H1 (cell line): Measurements from ENCODE around the gene CLPTM1L. TPM values are rescaled to one million over a fixed set of nuclear protein-coding genes. Genes with fewer than 3 reads are reported as not detected.

Experiments
- CTCF ChIA-PET: fragments of 300-600 bp; sonication (Branson Sonifier 250); formaldehyde crosslinking; loops from one replicate; lab custom pipeline; 2021; ENCODE audit not compliant: partially characterized antibody; lab: Charles Lee
- POLR2A ChIA-PET: fragments of 300-600 bp; sonication (Branson Sonifier 250); formaldehyde crosslinking; loops from one replicate; lab custom pipeline; 2021; ENCODE audit warnings: inconsistent platforms; ENCODE audit not compliant: partially characterized antibody; lab: Charles Lee
- DNase-seq, 2 experiments: peaks; one replicate each; pipeline versions ENCODE4 v3.0.0 to v3.0.0-alpha.2; 2010 to 2022; ENCODE audit warnings: low spot score in 2 of 2, low read depth in 1 of 2, mixed read lengths in 1 of 2
- FAIRE-seq: peaks from 2 replicates; lab custom pipeline; 2011; peaks lifted over from hg19 to GRCh38; lab: Jason Lieb, UNC
- H2AFZ ChIP-seq: 2 replicates; pipeline ENCODE4 v1.8.1; 2012; ENCODE audit warnings: low read length, inconsistent platforms
- H2AK5ac ChIP-seq: 2 replicates; pipeline ENCODE4 v1.6.1; 2013; ENCODE audit warnings: low read depth, low read length
- H2BK120ac ChIP-seq: replicated peaks from 2 replicates; pipeline ENCODE3; 2013; ENCODE audit warnings: low read depth, low read length, inconsistent platforms
- H2BK12ac ChIP-seq: 2 replicates; pipeline ENCODE4 v1.6.1; 2013; ENCODE audit warnings: low read depth, low read length
- H2BK15ac ChIP-seq: 2 replicates; pipeline ENCODE4 v1.6.1; 2013; ENCODE audit warnings: low read length
- H2BK20ac ChIP-seq: 2 replicates; pipeline ENCODE4 v1.6.1; 2013; ENCODE audit warnings: low read length
- H2BK5ac ChIP-seq: 2 replicates; pipeline ENCODE4 v1.6.1; 2013; ENCODE audit warnings: low read depth, low read length
- H3K14ac ChIP-seq: 2 replicates; pipeline ENCODE4 v1.6.1; 2013; ENCODE audit warnings: inconsistent platforms; ENCODE audit not compliant: insufficient read length
- H3K18ac ChIP-seq: 2 replicates; pipeline ENCODE4 v1.6.1; 2013; ENCODE audit warnings: low read length; ENCODE audit errors: extremely low read depth
- H3K23ac ChIP-seq: 2 replicates; pipeline ENCODE4 v1.6.1; 2013; ENCODE audit warnings: inconsistent platforms; ENCODE audit not compliant: insufficient read length
- H3K23me2 ChIP-seq: 2 replicates; pipeline ENCODE4 v1.6.1; 2013; ENCODE audit warnings: low read depth, low read length
- H3K27ac ChIP-seq: 2 replicates; pipeline ENCODE4 v1.6.1; 2011; ENCODE audit warnings: low read depth, low read length, inconsistent platforms
- H3K27me3 ChIP-seq, 4 experiments: replicated peaks in 1 of 4; 1 replicate in 1 of 4; 2 replicates in 3 of 4; pipeline versions ENCODE4 v1.6.1 to v1.8.1; 2011 to 2013; ENCODE audit warnings: low read length in 3 of 4, mild to moderate bottlenecking in 3 of 4, inconsistent platforms in 2 of 4, mixed read lengths in 2 of 4, moderate library complexity in 1 of 4; ENCODE audit not compliant: control insufficient read depth in 3 of 4, insufficient read depth in 3 of 4; ENCODE audit errors: extremely low read depth in 1 of 4
- H3K36me3 ChIP-seq, 4 experiments: 2 replicates each; pipeline versions ENCODE4 v1.6.1 to v1.8.1; 2011 to 2013; ENCODE audit warnings: mild to moderate bottlenecking in 4 of 4, low read length in 3 of 4, moderate library complexity in 2 of 4, control low read depth in 1 of 4, inconsistent platforms in 1 of 4; ENCODE audit not compliant: insufficient read depth in 4 of 4, control insufficient read depth in 2 of 4
- H3K4ac ChIP-seq: replicated peaks from 2 replicates; pipeline ENCODE3; 2013; ENCODE audit warnings: low read length, low read depth, mixed read lengths, inconsistent platforms; ENCODE audit not compliant: insufficient read length
- H3K4me1 ChIP-seq, 4 experiments: replicated peaks in 1 of 4; 1 replicate in 1 of 4; 2 replicates in 3 of 4; pipeline versions ENCODE4 v1.6.1 to v1.8.1; 2011 to 2013; ENCODE audit warnings: low read length in 3 of 4, inconsistent platforms in 2 of 4, mixed read lengths in 1 of 4; ENCODE audit not compliant: insufficient read depth in 4 of 4, control insufficient read depth in 3 of 4
- H3K4me2 ChIP-seq, 2 experiments: 2 replicates each; pipeline versions ENCODE4 v1.6.1 to v1.8.1; 2011 to 2013; ENCODE audit warnings: low read depth in 2 of 2, low read length in 2 of 2, control low read depth in 1 of 2, inconsistent platforms in 1 of 2, mild to moderate bottlenecking in 1 of 2; ENCODE audit not compliant: insufficient read depth in 1 of 2
- H3K4me3 ChIP-seq, 4 experiments: fragments of 200-600, 300-600 bp in 1 of 4; sonication (generic), shearing (Covaris generic), sonication (Bioruptor Twin) in 1 of 4; 2 replicates each; pipeline versions ENCODE4 v1.5.1 to v1.8.1; 2011 to 2016; ENCODE audit warnings: low read length in 4 of 4, low read depth in 3 of 4, control low read depth in 2 of 4, inconsistent platforms in 2 of 4, mild to moderate bottlenecking in 2 of 4, mixed read lengths in 1 of 4, moderate library complexity in 1 of 4; ENCODE audit not compliant: insufficient read depth in 2 of 4; ENCODE audit errors: extremely low read depth in 1 of 4
- H3K56ac ChIP-seq: replicated peaks from 2 replicates; pipeline ENCODE3; 2013; ENCODE audit warnings: low read depth, mild to moderate bottlenecking, mixed read lengths, low read length, inconsistent platforms; ENCODE audit not compliant: insufficient read length
- H3K79me1 ChIP-seq: 2 replicates; pipeline ENCODE4 v1.6.1; 2013; ENCODE audit warnings: low read depth, low read length, control low read depth
- H3K79me2 ChIP-seq, 2 experiments: 2 replicates each; pipeline versions ENCODE4 v1.6.1 to v1.8.1; 2012 to 2013; ENCODE audit warnings: low read length in 2 of 2, mild to moderate bottlenecking in 2 of 2, inconsistent platforms in 1 of 2; ENCODE audit not compliant: insufficient read depth in 2 of 2, control insufficient read depth in 1 of 2
- H3K9ac ChIP-seq, 4 experiments: replicated peaks in 1 of 4; 1 replicate in 1 of 4; 2 replicates in 3 of 4; pipeline versions ENCODE4 v1.6.1 to v1.8.1; 2011 to 2013; ENCODE audit warnings: low read depth in 3 of 4, low read length in 3 of 4, control low read depth in 2 of 4, mild to moderate bottlenecking in 2 of 4, moderate library complexity in 2 of 4, inconsistent platforms in 1 of 4; ENCODE audit errors: extremely low read depth in 1 of 4
- H3K9me3 ChIP-seq, 2 experiments: 2 replicates each; pipeline versions ENCODE4 v1.6.1 to v1.8.1; 2012 to 2013; ENCODE audit warnings: mild to moderate bottlenecking in 2 of 2, moderate library complexity in 2 of 2, control low read depth in 1 of 2, inconsistent platforms in 1 of 2, low read depth in 1 of 2, low read length in 1 of 2, mixed read lengths in 1 of 2; ENCODE audit not compliant: insufficient read depth in 2 of 2
- H4K20me1 ChIP-seq, 2 experiments: replicated peaks in 1 of 2; 2 replicates each; pipeline versions ENCODE3 to v1.8.1; 2011 to 2013; ENCODE audit warnings: inconsistent platforms in 2 of 2, low read length in 2 of 2, mild to moderate bottlenecking in 1 of 2; ENCODE audit not compliant: insufficient read depth in 2 of 2, control insufficient read depth in 1 of 2
- H4K5ac ChIP-seq: 2 replicates; pipeline ENCODE4 v1.6.1; 2013; ENCODE audit warnings: low read length, low read depth, mixed read lengths, inconsistent platforms; ENCODE audit not compliant: insufficient read length
- H4K8ac ChIP-seq: 2 replicates; pipeline ENCODE4 v1.8.0; 2013; ENCODE audit warnings: mild to moderate bottlenecking, moderate library complexity, low read length, inconsistent platforms; ENCODE audit not compliant: insufficient read depth; ENCODE audit errors: extremely low read depth
- H4K91ac ChIP-seq: replicated peaks from 2 replicates; pipeline ENCODE3; 2013; ENCODE audit warnings: low read length, mixed read lengths, inconsistent platforms; ENCODE audit not compliant: insufficient read length
- EGR1 ChIP-seq: IDR thresholded peaks from 2 replicates; pipeline ENCODE4 v1.6.1; 2011; ENCODE audit warnings: low read depth, low read length, borderline replicate concordance
- RBBP5 ChIP-seq: IDR thresholded peaks from 2 replicates; pipeline ENCODE4 v1.7.1; 2012; ENCODE audit warnings: low read depth, mild to moderate bottlenecking, inconsistent platforms, low read length, moderate library complexity, borderline replicate concordance
- RXRA ChIP-seq: IDR thresholded peaks from 2 replicates; pipeline ENCODE4 v1.6.1; 2011; ENCODE audit warnings: low read depth, mild to moderate bottlenecking, low read length, moderate library complexity; ENCODE audit not compliant: insufficient read depth
- SUZ12 ChIP-seq: fragments of 200-600 bp; sonication (generic); IDR thresholded peaks from 2 replicates; pipeline ENCODE4 v1.6.1; 2012; ENCODE audit warnings: mild to moderate bottlenecking, inconsistent platforms, low read length, moderate library complexity, mixed read lengths
- WGBS, 2 experiments: shearing (Covaris generic) in 1 of 2; methylation state at CpG; one replicate each; pipeline versions ENCODE4 v1.1.6 to v1.1.7; 2013 to 2015; ENCODE audit warnings: low lambda C conversion rate in 2 of 2, mixed read lengths in 2 of 2, inconsistent platforms in 1 of 2, low coverage in 1 of 2, missing lambda C conversion rate in 1 of 2; ENCODE audit not compliant: insufficient replicate concordance in 2 of 2, insufficient coverage in 1 of 2, insufficient read length in 1 of 2; ENCODE audit errors: extremely low coverage in 1 of 2, missing lambda C conversion rate in 1 of 2; 5-methylcytosine and 5-hydroxymethylcytosine counted together
- polyA plus RNA-seq, 7 experiments: library from polyadenylated mRNA; depleted of rRNA in 3 of 7; stranded (reverse) in 5 of 7; unstranded in 2 of 7; fragments of >200 nt in 5 of 7; fragments of 200-250 nt in 2 of 7; gene quantifications; 1 replicate in 5 of 7; 2 replicates in 1 of 7; 4 replicates in 1 of 7; pipeline versions ENCODE4 v1.2.1 to v1.2.3, GENCODE V29; 2011 to 2013; ENCODE audit warnings: missing spikeins in 2 of 7, mixed read lengths in 2 of 7
- total RNA-seq: library from RNA; stranded (reverse); fragmentation: NEBNext Ultra II Directional; extraction: Animal tissue kit (Norgen Biotek cat#: 25700); gene quantifications from 2 replicates; pipeline ENCODE4 v1.2.1, GENCODE V29; 2021

The CLPTM1L gene
- total and polyA plus RNA-seq, 2 of the 8 experiments (the other 6 are each of a cell fraction or from before 2014, with no cell fraction given) = 102 to 119 TPM

GRCh38 chr5:1367149-1367548, 22.2 kb upstream of the CLPTM1L start:
- Histone ChIP-seq H4K5ac (no peak overlapping the region), H3K9me3 (no peaks in the 10 kb centered on the region), H4K20me1 (no peaks in the 10 kb centered on the region), H2BK5ac (no peak overlapping the region), H3K27me3 (no peaks in the 10 kb centered on the region), H3K23ac (no peak overlapping the region), H2BK120ac (no peak overlapping the region), H3K9ac (no peak overlapping the region), H4K8ac (no peak overlapping the region; the same call in 1 of the 2 replicates), H3K36me3 (no peaks in the 10 kb centered on the region), H3K4me2 (no peak overlapping the region; a peak in 1 of 4 replicates), H3K27ac (no peak overlapping the region), H3K14ac (no peak overlapping the region), H3K4ac (no peak overlapping the region), H2BK15ac (no peak overlapping the region), H3K79me2 (no peaks in the 10 kb centered on the region), H2AK5ac (no peak overlapping the region), H3K79me1 (no peaks in the 10 kb centered on the region), H3K4me3 (no peak overlapping the region), H2AFZ (no peak overlapping the region; the same call in 1 of the 2 replicates), H3K4me1 (peaks cover 0 to 3% (median 1%) of the 10 kb centered on the region in 4 experiments; a peak in 1 of 7 replicates), H4K91ac (no peak overlapping the region), H3K23me2 (no peaks in the 10 kb centered on the region), H3K56ac (no peak overlapping the region), H3K18ac (no peak overlapping the region), H2BK20ac (no peak overlapping the region), H2BK12ac (no peak overlapping the region)
- POLR2A ChIA-PET = interaction anchor here (1.5 kb wide), 1 partner anchor 20 kb away, joined by 3 read pairs; no protein-coding TSS in a partner anchor
- 91% methylated on average over 7 of the region's 7 CpGs; no CpG with 5 or more reads in 1 of the 2 experiments for WGBS, 2 experiments
- TF ChIP-seq EGR1 (no peak), RXRA (no peak), SUZ12 (no peak), RBBP5 (no peak)
- no peak for DNase-seq
- FAIRE-seq = no peak
- CTCF ChIA-PET = interaction anchor here (1.3 to 2.5 kb wide), 2 partner anchors 12 kb away, joined by 4 to 12 read pairs; no protein-coding TSS in a partner anchor
